Pancreas (tissue), 10 donors: ENCODE results near the gene RAB4A. TPM values are rescaled to one million over a fixed set of nuclear protein-coding genes. Genes with fewer than 3 reads are reported as not detected.
A peak's percentile ranks its signal among the peaks of the same experiment; 100 is the strongest.

ENCODE experiments used
- ATAC-seq, 4 donors: fragments of 200-7000 bp; cut with Tn5 transposase; one replicate each; pipeline versions ENCODE4 v1.8.0 to v1.9.1; 2020; ENCODE audit warnings: mild to moderate bottlenecking in 4 of 4, moderate library complexity in 4 of 4
- DNase-seq, 6 donors: peaks; one replicate each; pipeline ENCODE4 v3.0.0-alpha.2; 2020
- FAIRE-seq: peaks from 2 replicates; lab custom pipeline; 2012; peaks lifted over from hg19 to GRCh38; lab: Jason Lieb, UNC
- H3K27ac ChIP-seq, 4 donors: fragments of 200-600 bp; sonication (generic); 1 replicate in 3 of 4; 2 replicates in 1 of 4; pipeline versions ENCODE4 v1.5.0 to v1.8.0; 2020
- H3K27me3 ChIP-seq, 4 donors: fragments of 200-600 bp; one replicate each; pipeline ENCODE4 v1.8.0; 2021
- H3K36me3 ChIP-seq, 3 donors: fragments of 200-600 bp; sonication (generic) in 1 of 3; one replicate each; pipeline versions ENCODE4 v1.5.0 to v1.8.0; 2020 to 2021
- H3K4me1 ChIP-seq, 3 donors: fragments of 200-600 bp; one replicate each; pipeline ENCODE4 v1.8.0; 2021
- H3K4me3 ChIP-seq, 4 donors: fragments of 200-600 bp; sonication (generic) in 2 of 4; one replicate each; pipeline versions ENCODE4 v1.5.0 to v1.8.0; 2020 to 2021
- H3K9me3 ChIP-seq, 4 donors: fragments of 200-600 bp; one replicate each; pipeline ENCODE4 v1.8.0; 2021
- WGBS, 2 donors: extraction: QIAGEN DNeasy Blood & Tissue Kit; methylation state at CpG; one replicate each; pipeline ENCODE4 v1.1.7; 2013; 5-methylcytosine and 5-hydroxymethylcytosine counted together
- intact Hi-C, 3 donors: fragments of 100-400 bp; cut with DNase I; formaldehyde crosslinking; loops; one replicate each; pipeline versions ENCODE4 v1.11.1 to v1.14.2; 2022
- polyA plus RNA-seq, 2 donors: library from polyadenylated mRNA; stranded (reverse); fragments of 200-250 nt; gene quantifications; one replicate each; pipeline ENCODE4 v1.2.3, GENCODE V29; 2013
- total RNA-seq, 6 donors: library from RNA; stranded (reverse); fragmentation: NEBNext Ultra II Directional in 4 of 6; extraction: Animal tissue kit (Norgen Biotek cat#: 25700) in 4 of 6; gene quantifications; one replicate each; pipeline versions ENCODE4 v1.2.1 to v1.2.4, GENCODE V29; 2021 to 2023
- TF ChIP-seq, protein P1 (sequence below), 4 donors: fragments of 200-600 bp; sonication (generic) in 3 of 4; IDR thresholded peaks; one replicate each; pipeline versions ENCODE4 v1.5.0 to v1.8.0; 2021; ENCODE audit warnings: antibody characterized with exemption in 4 of 4
- donor health status: healthy with polysubstance abuse.
- donor health status: DM: no; HTN: no; CAD: no; lungs with moderate emphysema.
- donor health status: DM: no; HTN: no; CAD: no.
- donor health status: control.
- donor health status: control.
- donor health status: Bipolar disorder and iron deficiency.
- donor health status: DM: yes; HTN: yes; CAD: no.
- donor health status: DM: no; HTN: no; CAD: no.
- donor health status: DM: no; HTN: no; CAD: no.
- donor health status: DM: yes; HTN: yes; CAD: no.

Gene RAB4A
- total and polyA plus RNA-seq, 8 donors: 14.5 to 67.4 (median 53.7) TPM

DNA sequence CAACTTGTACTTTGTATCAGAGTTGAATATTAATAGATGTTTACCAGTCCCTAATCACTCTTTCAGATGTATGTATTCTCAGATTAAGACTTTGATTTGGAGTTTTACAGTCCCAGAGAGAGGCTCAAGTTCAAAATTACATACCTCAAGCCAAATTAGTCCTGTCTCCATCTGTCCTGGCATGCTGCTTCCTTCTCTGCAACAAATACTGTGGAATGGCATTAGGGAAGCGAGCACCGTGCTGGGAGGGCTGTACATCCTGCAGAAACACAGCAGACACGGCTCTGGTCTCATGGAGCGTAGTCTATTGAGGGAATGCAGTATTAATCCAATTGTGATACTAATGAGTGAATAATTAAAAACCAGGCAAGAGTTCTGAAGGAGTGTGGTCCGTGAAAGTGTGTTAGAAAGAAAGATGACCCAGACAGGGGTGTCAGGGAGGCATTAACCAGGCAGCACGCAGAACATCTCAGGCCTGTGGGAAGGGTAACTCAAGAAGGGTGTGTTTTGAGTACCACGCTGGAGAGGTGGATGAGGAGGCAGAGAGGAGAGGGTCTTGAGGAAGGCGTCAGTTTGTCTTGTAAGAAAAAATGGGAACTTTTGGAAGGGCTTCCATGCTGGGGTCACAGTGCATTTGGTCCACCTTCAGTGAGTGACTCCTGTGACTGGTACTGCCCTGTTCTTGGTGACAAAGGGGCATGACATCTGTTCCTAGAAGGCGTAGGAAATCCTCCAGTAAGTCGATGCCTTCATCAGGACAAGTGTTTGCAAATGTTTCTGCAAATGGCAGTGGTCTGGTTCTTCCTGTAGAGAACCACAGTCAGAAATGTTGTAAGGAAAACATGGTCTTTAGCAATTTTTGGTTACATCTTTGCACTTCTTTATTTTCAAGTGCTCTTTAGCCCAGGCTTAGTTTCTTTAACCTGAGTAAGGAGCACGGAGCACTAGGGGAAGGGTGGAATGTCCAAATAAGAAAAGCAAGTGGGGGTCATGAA, 1.6 kb downstream of the RAB4A start:
- H3K27me3 ChIP-seq: no peaks in the 10 kb centered on the region
- peak overlapping the region in 3 of 4 donors; percentile 16 to 91 (median 89) for H3K27ac ChIP-seq
- FAIRE-seq: no peak
- no peaks in the 10 kb centered on the region for H3K36me3 ChIP-seq
- peaks cover 19 to 38% (median 33%) of the 10 kb centered on the region in 3 donors for H3K4me1 ChIP-seq
- peak overlapping the region in 3 of 4 donors; percentile 69 to 88 (median 73) for H3K4me3 ChIP-seq
- 36 to 41% methylated on average over 11 of the region's 11 CpGs for WGBS, 2 donors
- ATAC-seq: no peak
- intact Hi-C loops: no loop called here
- H3K9me3 ChIP-seq: no peaks in the 10 kb centered on the region
- TF ChIP-seq, protein P1, sequence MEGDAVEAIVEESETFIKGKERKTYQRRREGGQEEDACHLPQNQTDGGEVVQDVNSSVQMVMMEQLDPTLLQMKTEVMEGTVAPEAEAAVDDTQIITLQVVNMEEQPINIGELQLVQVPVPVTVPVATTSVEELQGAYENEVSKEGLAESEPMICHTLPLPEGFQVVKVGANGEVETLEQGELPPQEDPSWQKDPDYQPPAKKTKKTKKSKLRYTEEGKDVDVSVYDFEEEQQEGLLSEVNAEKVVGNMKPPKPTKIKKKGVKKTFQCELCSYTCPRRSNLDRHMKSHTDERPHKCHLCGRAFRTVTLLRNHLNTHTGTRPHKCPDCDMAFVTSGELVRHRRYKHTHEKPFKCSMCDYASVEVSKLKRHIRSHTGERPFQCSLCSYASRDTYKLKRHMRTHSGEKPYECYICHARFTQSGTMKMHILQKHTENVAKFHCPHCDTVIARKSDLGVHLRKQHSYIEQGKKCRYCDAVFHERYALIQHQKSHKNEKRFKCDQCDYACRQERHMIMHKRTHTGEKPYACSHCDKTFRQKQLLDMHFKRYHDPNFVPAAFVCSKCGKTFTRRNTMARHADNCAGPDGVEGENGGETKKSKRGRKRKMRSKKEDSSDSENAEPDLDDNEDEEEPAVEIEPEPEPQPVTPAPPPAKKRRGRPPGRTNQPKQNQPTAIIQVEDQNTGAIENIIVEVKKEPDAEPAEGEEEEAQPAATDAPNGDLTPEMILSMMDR (IDR thresholded peaks at IDR 0.05): no peak
- DNase-seq: no peak

DNA sequence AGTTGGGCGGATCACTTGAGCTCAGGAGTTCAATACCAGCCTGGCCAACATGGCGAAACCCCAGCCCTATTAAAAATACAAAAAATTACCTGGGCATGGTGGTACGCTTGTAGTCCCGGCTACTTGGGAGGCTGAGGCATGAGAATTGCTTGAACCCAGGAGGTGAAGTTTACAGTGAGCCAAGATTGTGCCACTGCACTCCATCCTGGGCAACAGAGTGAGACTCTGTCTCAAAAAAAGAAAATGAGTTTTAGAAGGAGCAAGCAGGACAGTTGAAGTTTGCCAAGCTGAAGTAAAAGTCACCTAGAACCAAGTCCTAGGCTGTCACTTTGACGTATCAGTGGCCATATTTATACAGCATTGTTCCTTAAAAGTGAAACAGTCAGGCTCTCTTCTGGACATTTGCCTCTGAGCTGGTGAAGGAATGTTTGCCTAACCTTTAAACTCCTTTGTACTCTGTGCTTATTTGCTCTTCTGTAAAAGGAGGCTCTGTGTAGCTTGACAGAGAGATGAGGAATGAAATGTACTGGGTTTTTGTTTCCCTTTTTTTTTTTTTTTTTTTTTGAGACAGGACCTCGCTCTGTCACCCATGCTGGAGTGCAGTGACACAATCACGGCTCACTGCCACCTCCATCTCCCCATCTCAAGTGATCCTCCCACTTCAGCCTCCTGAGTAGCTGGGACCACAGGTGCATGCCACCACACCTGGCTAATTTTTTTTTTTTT, 2.8 kb downstream of the RAB4A start:
- H3K36me3 ChIP-seq: no peaks in the 10 kb centered on the region
- FAIRE-seq: no peak
- ATAC-seq: peak; percentile 43 to 66 (median 65)
- intact Hi-C loops: no loop called here
- no peaks in the 10 kb centered on the region for H3K9me3 ChIP-seq
- TF ChIP-seq, protein P1 (IDR thresholded peaks at IDR 0.05): no peak
- no peak overlapping the region for H3K4me3 ChIP-seq
- WGBS, 2 donors: 42% methylated on average over 7 of the region's 7 CpGs
- peak in 3 of 6 donors; percentile 40 to 42 (median 41) for DNase-seq
- no peaks in the 10 kb centered on the region for H3K27me3 ChIP-seq
- H3K4me1 ChIP-seq: peaks cover 19 to 42% (median 38%) of the 10 kb centered on the region in 3 donors
- peak overlapping the region; percentile 1 to 89 (median 74) for H3K27ac ChIP-seq

DNA sequence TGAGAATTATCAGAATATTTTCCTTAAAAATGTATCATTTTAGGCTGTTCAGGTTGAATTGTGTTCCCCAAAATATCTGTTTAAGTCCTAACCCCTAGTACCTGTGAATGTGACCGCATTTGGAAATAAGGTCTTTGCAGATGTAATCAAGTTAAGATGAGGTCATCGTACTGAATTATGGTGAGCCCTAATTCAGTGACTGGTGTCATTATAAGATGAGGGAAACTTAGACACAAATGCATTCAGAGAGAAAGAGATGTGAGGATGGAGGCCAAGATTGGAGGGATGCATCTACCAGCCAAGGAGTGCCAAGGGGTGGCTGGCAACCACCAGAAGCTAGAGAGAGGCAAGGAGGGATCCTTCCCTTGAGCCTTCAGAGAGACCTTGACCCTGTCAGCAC, 4.1 kb downstream of the RAB4A start:
- no peak for ATAC-seq
- FAIRE-seq: no peak
- H3K27ac ChIP-seq: no peak overlapping the region
- no peak overlapping the region for H3K4me3 ChIP-seq
- intact Hi-C loops: no loop called here
- TF ChIP-seq, protein P1 (IDR thresholded peaks at IDR 0.05): no peak
- no peaks in the 10 kb centered on the region for H3K27me3 ChIP-seq
- H3K9me3 ChIP-seq: no peaks in the 10 kb centered on the region
- H3K36me3 ChIP-seq: no peaks in the 10 kb centered on the region
- H3K4me1 ChIP-seq: peaks cover 14 to 45% (median 41%) of the 10 kb centered on the region in 3 donors
- DNase-seq: no peak
- 91 to 98% methylated on average over 2 of the region's 2 CpGs for WGBS, 2 donors

DNA sequence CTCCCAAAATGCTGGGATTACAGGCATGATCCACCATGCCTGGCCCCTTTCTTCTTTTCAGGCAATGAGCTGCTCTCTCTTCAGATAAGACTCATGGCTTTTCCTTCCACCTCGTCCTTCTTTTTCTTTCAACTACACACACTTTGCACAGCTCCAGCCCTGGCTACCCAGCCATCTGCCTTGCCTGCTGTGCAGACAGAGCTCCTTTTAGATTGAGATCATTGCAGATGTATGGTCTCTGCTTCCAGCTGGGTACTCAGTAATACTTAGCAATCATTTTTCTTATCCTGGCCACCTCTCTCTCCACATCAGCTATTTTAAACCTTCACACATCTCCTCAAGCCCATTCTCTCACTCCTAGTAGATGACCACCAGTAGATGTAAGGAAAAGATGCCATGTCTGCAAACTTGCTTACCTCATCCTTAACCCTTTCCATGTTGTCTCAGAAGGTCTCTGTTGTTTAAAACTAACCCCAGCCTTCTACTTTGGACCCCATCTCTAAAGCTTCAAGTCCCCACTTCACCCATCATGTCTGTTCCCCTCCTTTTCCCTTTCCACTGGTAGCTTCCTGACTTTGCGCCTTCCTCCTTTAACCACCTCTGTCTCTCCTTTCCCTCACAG, 7.3 kb downstream of the RAB4A start:
- DNase-seq (no peak), ATAC-seq (no peak), FAIRE-seq (no peak)
- H3K36me3 ChIP-seq: no peaks in the 10 kb centered on the region
- no peak overlapping the region for H3K27ac ChIP-seq
- 90 to 91% methylated on average over 2 of the region's 2 CpGs for WGBS, 2 donors
- intact Hi-C loops: no loop called here
- no peaks in the 10 kb centered on the region for H3K27me3 ChIP-seq
- peaks cover 12 to 40% (median 31%) of the 10 kb centered on the region in 3 donors for H3K4me1 ChIP-seq
- no peak overlapping the region for H3K4me3 ChIP-seq
- H3K9me3 ChIP-seq: no peaks in the 10 kb centered on the region
- TF ChIP-seq, protein P1 (IDR thresholded peaks at IDR 0.05): no peak
